HG03558 (cell line): ENCODE measurements around the gene ARID2.

ENCODE experiments used
- ATAC-seq: cut with Tn5 transposase; IDR thresholded peaks from one replicate; pipeline ENCODE4 v1.9.1; 2021; ENCODE audit warnings: moderate number of reproducible peaks; ENCODE audit not compliant: unreplicated experiment; ENCODE audit errors: extremely low read depth

ARID2 gene, protein sequence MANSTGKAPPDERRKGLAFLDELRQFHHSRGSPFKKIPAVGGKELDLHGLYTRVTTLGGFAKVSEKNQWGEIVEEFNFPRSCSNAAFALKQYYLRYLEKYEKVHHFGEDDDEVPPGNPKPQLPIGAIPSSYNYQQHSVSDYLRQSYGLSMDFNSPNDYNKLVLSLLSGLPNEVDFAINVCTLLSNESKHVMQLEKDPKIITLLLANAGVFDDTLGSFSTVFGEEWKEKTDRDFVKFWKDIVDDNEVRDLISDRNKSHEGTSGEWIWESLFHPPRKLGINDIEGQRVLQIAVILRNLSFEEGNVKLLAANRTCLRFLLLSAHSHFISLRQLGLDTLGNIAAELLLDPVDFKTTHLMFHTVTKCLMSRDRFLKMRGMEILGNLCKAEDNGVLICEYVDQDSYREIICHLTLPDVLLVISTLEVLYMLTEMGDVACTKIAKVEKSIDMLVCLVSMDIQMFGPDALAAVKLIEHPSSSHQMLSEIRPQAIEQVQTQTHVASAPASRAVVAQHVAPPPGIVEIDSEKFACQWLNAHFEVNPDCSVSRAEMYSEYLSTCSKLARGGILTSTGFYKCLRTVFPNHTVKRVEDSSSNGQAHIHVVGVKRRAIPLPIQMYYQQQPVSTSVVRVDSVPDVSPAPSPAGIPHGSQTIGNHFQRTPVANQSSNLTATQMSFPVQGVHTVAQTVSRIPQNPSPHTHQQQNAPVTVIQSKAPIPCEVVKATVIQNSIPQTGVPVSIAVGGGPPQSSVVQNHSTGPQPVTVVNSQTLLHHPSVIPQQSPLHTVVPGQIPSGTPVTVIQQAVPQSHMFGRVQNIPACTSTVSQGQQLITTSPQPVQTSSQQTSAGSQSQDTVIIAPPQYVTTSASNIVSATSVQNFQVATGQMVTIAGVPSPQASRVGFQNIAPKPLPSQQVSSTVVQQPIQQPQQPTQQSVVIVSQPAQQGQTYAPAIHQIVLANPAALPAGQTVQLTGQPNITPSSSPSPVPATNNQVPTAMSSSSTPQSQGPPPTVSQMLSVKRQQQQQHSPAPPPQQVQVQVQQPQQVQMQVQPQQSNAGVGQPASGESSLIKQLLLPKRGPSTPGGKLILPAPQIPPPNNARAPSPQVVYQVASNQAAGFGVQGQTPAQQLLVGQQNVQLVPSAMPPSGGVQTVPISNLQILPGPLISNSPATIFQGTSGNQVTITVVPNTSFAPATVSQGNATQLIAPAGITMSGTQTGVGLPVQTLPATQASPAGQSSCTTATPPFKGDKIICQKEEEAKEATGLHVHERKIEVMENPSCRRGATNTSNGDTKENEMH (N-terminal part only)

DNA sequence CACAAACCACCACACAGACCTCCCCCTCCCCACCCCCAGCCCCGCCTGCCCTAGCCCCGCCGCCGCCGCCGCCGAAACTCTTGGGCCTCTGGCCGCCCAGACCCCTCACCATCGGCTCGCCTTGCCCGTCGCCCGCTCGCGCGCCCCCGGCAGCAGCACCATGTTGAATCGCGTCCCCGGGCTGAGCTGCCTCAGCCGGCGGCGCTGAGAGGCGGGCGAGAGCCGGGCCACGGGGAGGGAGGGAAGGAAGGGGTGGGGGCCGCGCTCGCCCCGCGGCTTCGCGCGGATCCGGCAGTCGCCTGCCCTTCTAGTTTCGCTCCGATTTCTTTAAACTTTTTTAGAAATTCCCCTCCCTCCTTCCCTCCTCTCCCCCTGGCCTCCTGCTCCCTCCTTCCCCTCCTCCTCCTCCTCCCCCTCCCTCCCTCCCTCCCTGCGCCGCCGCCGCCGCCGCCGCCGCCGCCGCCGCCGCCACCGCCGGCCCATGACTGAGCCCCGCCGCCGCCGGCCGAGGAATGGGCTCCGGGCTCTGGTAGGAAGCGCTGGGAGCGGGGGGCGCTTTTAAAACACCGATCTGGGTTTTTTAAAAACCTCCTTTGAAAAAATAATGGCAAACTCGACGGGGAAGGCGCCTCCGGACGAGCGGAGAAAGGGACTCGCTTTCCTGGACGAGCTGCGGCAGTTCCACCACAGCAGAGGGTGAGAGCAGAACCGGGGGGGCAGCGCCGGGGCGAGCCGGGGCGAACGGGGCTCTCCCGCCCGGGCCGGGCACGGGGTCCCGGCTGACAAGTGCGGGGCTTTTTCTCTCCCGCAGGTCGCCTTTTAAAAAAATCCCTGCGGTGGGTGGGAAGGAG, at the start of gene ARID2:
Gene ARID2, plus strand, starts transcription at position 474 of the 851 bp plus-strand sequence. Its CDS starts 131 bp downstream, at position 605.
- ATAC-seq: no peak

DNA sequence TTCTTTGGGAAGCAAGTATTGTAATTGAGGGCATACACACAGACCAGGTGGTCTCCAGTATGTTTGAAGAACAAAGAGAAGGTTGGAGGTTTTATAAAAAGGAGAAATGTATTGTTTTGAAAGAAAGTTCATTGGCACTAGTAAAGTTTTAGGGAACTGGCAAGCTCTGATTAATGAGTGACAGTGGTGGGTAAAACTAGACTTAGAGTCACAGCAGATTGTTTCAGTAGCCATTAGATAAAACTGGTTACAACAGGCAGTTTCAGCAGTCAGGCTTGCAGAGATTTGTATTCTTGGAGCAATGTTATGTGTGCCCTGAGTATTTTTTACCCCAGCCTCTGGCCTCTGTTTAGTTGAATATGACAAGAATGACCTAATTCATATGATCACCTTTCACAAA, 49.1 kb upstream of the ARID2 start:
- ATAC-seq: no peak

DNA sequence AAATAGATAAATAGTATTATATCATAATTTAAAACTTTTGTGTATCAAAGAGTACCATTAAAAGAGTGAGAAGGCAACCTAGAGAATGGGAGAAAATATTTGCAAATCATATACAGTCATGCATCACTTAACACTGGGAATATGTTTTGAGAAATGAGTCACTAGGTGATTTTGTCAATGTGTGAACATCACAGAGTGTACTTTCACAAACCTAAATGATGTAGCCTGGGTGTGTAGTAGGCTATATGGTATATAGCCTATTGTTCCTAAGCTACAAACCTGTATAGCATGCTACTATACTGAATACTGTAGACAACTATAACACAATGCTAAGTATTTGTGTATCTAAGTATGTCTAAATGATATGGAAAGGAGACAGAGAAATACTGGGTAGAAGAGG, 48.0 kb upstream of the ARID2 start:
- no peak for ATAC-seq

DNA sequence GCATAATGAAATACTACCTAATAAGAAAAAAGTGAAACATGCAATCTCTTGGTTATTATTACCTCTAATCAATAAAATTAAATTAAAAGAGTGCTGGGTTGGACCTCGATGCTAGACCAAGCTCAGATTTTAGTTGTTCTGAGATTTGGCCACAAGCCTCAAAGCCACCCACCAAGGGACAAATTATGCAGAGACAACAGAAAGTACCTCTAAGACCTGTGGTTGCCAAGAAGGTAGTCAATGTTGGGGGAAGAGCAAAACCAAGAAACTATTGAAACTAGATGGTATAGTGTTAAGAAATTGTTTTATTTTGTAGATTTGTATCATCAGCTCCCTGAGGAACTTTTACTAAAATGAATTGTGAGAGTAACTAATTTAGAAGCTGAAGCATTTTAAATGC, 43.8 kb upstream of the ARID2 start:
- no peak for ATAC-seq

GRCh38 chr12:45687081-45688015, 42.2 kb upstream of the ARID2 start:
- no peak for ATAC-seq

GRCh38 chr12:45688183-45688582, 41.3 kb upstream of the ARID2 start:
- ATAC-seq: no peak

DNA sequence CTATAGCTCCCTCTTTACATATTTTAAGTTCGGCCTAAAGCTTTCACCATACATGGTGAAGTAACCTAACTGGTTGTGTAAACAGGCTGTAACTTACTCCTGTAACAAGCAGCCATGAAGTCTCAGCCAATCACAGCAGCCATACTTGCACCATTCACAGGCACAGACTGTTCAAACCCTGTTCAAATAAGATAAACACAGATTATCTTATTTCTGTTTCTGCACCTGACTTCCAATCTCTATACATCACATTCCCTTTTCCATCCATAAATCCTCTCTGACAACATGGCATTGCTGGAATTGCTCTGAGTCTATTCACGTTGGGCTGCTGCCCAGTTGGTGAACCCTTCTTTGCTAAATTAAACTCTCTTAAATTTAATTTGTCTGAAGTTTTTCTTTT, 34.5 kb upstream of the ARID2 start:
- ATAC-seq: no peak

DNA sequence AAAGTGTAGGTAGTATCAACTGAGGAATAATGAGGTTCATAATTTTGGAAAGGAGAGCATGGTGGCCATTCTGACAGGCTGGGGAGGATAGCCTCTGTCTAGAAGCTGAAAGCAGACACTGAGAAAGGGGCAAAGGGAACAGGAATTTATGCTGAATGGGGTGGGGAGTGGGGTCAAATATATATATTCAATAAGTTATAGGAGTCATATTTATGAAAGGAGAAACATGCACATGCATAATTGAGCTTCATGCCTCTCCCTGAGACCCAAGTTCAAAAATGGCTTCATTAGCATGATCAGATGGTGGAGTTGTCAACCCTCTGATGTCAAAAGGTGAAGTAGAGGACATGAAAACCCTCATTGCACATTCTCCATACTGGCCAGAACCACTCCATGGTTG, 33.9 kb upstream of the ARID2 start:
- ATAC-seq: no peak

- no peak for ATAC-seq
These were observed 33.5 kb upstream of the ARID2 start for GRCh38 chr12:45696049-45696448.

DNA sequence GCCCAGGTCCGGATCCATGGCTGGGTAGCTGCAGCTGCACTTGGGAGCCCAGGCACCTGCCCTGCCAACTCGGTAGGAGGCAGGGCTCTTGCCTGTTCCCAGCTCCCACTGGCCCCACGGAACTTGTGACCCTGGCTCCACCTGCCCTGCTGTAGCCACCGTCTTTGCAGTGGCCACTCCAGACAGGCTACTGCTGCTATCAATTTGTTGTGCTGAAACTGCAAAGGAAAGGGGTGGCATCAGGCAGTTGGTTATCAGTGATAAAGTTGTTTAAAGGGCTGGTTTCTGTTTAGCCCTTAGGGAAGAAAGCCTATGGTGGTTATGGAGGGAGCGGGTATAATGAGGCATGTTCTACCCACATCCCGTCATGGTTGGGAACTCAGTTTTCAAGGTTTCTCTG, 32.1 kb upstream of the ARID2 start:
- no peak for ATAC-seq

DNA sequence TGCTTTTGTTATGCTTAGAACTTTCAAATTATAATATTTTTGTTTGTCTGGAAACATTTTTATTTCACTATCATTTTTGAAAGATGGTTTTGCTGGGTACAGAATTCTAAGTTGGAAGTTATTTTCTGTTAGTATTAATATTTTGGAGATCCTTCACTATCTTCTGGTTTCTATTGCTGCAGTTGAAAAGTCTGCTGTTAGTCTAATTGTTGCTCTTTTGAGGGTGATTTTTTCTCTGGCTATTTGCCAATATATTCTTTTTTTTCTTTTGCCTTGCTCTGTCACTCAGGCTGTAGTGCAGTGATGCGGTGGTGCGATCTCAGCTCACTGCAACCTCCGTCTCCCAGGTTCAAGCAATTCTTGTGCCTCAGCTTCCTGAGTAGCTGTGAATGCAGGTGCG, 28.2 kb upstream of the ARID2 start:
- no peak for ATAC-seq

DNA sequence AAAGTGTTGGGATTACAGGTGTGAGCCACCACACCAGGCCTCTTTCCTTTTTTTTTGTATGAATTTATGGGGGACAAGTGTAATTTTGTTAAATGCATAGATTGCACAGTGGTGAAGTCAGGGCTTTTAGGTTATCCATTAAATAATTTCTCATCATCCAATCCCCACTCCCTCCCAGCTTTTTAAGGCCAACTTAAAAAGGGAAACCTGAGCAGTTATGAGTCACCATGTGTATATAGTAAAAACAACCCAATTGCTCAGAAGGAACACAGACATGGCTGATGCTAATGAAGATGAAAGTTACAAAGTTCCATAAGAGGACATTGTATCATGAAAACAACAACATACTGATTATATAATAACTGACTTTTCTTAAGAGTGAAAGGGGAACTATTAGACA, 25.6 kb upstream of the ARID2 start:
- no peak for ATAC-seq

GRCh38 chr12:45704968-45705367, 24.5 kb upstream of the ARID2 start:
- ATAC-seq: no peak

GRCh38 chr12:45705404-45705803, 24.1 kb upstream of the ARID2 start:
- no peak for ATAC-seq

DNA sequence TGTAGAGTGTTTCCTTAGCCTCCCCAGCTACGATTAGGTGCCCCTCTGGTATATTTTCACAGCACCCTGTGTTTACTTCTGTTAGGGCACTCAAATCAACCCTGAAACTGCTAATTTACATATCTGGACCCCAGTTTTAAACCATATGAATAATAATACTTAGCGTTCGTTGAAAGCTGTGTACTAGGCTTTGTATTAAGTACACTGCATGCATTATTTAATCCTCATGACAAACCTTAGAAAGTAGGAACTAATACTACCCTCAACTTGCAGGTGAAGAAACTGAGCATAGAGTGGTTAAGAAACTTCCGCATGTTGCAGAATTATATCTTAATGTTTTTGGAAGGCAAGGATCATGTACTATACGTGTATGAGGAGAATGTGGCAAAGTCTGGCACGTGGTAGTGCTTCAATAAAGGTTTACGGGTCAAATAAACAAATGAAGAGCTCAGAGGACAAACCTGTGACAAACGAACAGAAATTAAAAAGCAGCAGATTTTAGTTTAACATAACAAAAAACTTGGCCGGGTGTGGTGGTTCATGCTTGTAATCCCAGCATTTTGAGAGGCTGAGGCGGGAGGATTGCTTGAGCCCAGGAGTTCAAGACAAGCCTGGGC, 22.2 kb upstream of the ARID2 start:
- ATAC-seq: no peak

GRCh38 chr12:45708363-45708762, 21.1 kb upstream of the ARID2 start:
- ATAC-seq: no peak

GRCh38 chr12:45708901-45709300, 20.6 kb upstream of the ARID2 start:
- no peak for ATAC-seq

DNA sequence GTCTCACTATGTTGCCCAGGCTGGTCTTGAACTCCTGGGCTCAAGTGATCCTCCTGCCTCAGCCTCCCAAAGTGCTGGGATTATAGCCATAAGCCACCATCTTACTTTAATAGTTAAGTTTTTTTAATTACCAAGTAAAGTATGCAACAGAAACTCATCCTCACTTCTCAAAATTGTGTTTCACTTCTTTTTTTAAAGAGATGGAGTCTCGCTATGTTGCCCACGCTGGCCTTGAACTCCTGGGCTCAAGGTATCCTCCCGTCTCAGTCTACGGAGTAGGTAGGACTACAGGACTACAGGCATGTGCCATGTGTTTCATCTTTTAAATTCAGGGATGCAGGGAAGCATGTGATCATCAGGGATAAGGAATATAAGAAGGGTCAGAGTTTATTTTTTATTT, 17.2 kb upstream of the ARID2 start:
- ATAC-seq: no peak
